ENCODE results near the gene NUTF2.

DNA sequence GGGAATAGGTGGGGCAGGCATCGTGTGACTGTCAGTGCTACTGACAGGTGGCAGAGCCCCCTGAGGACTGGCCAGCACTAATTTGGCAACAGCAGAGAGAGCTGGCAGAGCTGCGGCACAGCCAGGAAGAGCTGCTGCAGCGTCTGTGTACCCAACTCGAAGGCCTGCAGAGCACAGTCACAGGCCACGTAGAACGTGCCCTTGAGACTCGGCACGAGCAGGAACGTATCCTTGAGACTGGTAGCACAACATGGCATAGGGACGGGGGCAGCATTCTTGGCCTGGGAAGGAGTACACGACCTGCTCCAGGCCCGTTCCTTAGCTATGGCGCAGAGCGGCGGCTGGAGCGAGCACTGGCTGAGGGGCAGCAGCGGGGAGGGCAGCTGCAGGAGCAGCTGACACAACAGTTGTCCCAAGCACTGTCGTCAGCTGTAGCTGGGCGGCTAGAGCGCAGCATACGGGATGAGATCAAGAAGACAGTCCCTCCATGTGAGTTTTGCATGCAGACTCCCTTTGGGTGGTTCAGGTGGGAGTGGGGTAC lies 35.0 kb downstream of the NUTF2 start:
- TF ChIP-seq EZH2 (IDR thresholded peaks at IDR 0.05) (no peak), TCF7L2 (IDR thresholded peaks at IDR 0.05; ENCODE audit: borderline replicate concordance, extremely low read depth, insufficient read depth, insufficient read length) (no peak), EZH2phosphoT487 (IDR thresholded peaks at IDR 0.05; ENCODE audit: borderline replicate concordance) (no peak), SRF (IDR thresholded peaks at IDR 0.05; ENCODE audit: low read depth) (no peak), CEBPB (IDR thresholded peaks at IDR 0.05; ENCODE audit: low read depth) (no peak), RAD21 (IDR thresholded peaks at IDR 0.05; ENCODE audit: low read depth) (no peak), YY1 (IDR thresholded peaks at IDR 0.05; ENCODE audit: extremely low read depth, insufficient replicate concordance, low read depth, low read length) (no peak), ZFX (IDR thresholded peaks at IDR 0.05) (no peak)
- TF ChIP-seq, protein P1, sequence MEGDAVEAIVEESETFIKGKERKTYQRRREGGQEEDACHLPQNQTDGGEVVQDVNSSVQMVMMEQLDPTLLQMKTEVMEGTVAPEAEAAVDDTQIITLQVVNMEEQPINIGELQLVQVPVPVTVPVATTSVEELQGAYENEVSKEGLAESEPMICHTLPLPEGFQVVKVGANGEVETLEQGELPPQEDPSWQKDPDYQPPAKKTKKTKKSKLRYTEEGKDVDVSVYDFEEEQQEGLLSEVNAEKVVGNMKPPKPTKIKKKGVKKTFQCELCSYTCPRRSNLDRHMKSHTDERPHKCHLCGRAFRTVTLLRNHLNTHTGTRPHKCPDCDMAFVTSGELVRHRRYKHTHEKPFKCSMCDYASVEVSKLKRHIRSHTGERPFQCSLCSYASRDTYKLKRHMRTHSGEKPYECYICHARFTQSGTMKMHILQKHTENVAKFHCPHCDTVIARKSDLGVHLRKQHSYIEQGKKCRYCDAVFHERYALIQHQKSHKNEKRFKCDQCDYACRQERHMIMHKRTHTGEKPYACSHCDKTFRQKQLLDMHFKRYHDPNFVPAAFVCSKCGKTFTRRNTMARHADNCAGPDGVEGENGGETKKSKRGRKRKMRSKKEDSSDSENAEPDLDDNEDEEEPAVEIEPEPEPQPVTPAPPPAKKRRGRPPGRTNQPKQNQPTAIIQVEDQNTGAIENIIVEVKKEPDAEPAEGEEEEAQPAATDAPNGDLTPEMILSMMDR (IDR thresholded peaks at IDR 0.05 in 2 of 3, conservative IDR thresholded peaks at IDR 0.05 in 1 of 3; ENCODE audit: borderline replicate concordance in 1 of 3, insufficient read depth in 1 of 3, low read depth in 2 of 3, low read length in 2 of 3) = no peak
- TF ChIP-seq, protein P2, sequence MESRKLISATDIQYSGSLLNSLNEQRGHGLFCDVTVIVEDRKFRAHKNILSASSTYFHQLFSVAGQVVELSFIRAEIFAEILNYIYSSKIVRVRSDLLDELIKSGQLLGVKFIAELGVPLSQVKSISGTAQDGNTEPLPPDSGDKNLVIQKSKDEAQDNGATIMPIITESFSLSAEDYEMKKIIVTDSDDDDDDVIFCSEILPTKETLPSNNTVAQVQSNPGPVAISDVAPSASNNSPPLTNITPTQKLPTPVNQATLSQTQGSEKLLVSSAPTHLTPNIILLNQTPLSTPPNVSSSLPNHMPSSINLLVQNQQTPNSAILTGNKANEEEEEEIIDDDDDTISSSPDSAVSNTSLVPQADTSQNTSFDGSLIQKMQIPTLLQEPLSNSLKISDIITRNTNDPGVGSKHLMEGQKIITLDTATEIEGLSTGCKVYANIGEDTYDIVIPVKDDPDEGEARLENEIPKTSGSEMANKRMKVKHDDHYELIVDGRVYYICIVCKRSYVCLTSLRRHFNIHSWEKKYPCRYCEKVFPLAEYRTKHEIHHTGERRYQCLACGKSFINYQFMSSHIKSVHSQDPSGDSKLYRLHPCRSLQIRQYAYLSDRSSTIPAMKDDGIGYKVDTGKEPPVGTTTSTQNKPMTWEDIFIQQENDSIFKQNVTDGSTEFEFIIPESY (IDR thresholded peaks at IDR 0.05; ENCODE audit: extremely low read depth, insufficient replicate concordance, low read length) = no peak
